Heart right ventricle (tissue), 16 donors: ENCODE measurements around the gene TCF12. TPM values are rescaled to one million over a fixed set of nuclear protein-coding genes. Genes with fewer than 3 reads are reported as not detected.

ENCODE experiments used
- ATAC-seq, 8 donors: fragments of 200-7000 bp; cut with Tn5 transposase; one replicate each; pipeline ENCODE4 v1.9.1; 2020; ENCODE audit warnings: mild to moderate bottlenecking in 8 of 8, moderate library complexity in 8 of 8, moderate number of reproducible peaks in 1 of 8
- DNase-seq, 2 donors: peaks; one replicate each; pipeline ENCODE4 v3.0.0-alpha.2; 2020
- H3K27ac ChIP-seq, 10 donors: fragments of 200-600 bp; sonication (generic) in 2 of 10; one replicate each; pipeline versions ENCODE4 v1.5.0 to v1.8.0; 2020 to 2022; ENCODE audit warnings: mild to moderate bottlenecking in 3 of 10
- H3K27me3 ChIP-seq, 7 donors: fragments of 200-600 bp; one replicate each; pipeline ENCODE4 v1.8.0; 2021 to 2022; ENCODE audit warnings: mild to moderate bottlenecking in 2 of 7
- H3K36me3 ChIP-seq, 9 donors: fragments of 200-600 bp; sonication (generic) in 1 of 9; one replicate each; pipeline versions ENCODE4 v1.5.0 to v1.8.0; 2020 to 2022; ENCODE audit warnings: mild to moderate bottlenecking in 2 of 9
- H3K4me1 ChIP-seq, 9 donors: fragments of 200-600 bp; sonication (generic) in 1 of 9; one replicate each; pipeline versions ENCODE4 v1.5.0 to v1.8.0; 2020 to 2022; ENCODE audit warnings: mild to moderate bottlenecking in 4 of 9
- H3K4me3 ChIP-seq, 10 donors: fragments of 200-600 bp; sonication (generic) in 2 of 10; one replicate each; pipeline versions ENCODE4 v1.5.0 to v1.8.0; 2020 to 2022; ENCODE audit warnings: mild to moderate bottlenecking in 7 of 10, moderate library complexity in 2 of 10
- H3K9me3 ChIP-seq, 11 donors: fragments of 200-600 bp in 10 of 11; sonication (generic) in 2 of 11; one replicate each; pipeline versions ENCODE4 v1.5.0 to v1.8.0; 2013 to 2022; ENCODE audit warnings: mild to moderate bottlenecking in 2 of 11, control low read depth in 1 of 11, moderate library complexity in 1 of 11
- WGBS, 2 donors: extraction: QIAGEN DNeasy Blood & Tissue Kit; methylation state at CpG; one replicate each; pipeline ENCODE4 v1.1.7; 2013; ENCODE audit warnings: inconsistent platforms in 1 of 2; 5-methylcytosine and 5-hydroxymethylcytosine counted together
- intact Hi-C, 10 donors: fragments of 100-400 bp; cut with DNase I; formaldehyde crosslinking; loops; one replicate each; pipeline versions ENCODE4 v1.11.1 to v1.14.2; 2022
- polyA plus RNA-seq, 2 donors: library from polyadenylated mRNA; stranded (reverse); fragments of 200-250 nt; gene quantifications; one replicate each; pipeline ENCODE4 v1.2.3, GENCODE V29; 2013
- total RNA-seq, 10 donors: library from RNA; stranded (reverse); fragmentation: NEBNext Ultra II Directional in 3 of 10; extraction: Animal tissue kit (Norgen Biotek cat#: 25700) in 3 of 10; gene quantifications; one replicate each; pipeline versions ENCODE4 v1.2.1 to v1.2.4, GENCODE V29; 2021 to 2023
- TF ChIP-seq, protein P1 (sequence below), 9 donors: fragments of 200-600 bp; sonication (generic) in 2 of 9; IDR thresholded peaks; one replicate each; pipeline versions ENCODE4 v1.5.0 to v1.8.0; 2021 to 2022; ENCODE audit warnings: antibody characterized with exemption in 9 of 9, mild to moderate bottlenecking in 5 of 9, moderate library complexity in 1 of 9
- donor health status: Arrhythmogenic right ventricular cardiomyopathy.
- donor health status: ischemic (EF 13 %, LVEDD 7.1; RV severe dilation, severe dysfunction).
- donor health status: healthy with polysubstance abuse.
- donor health status: DM: no; HTN: yes; CAD: no.
- donor health status: DM: no; HTN: no; CAD: no.
- donor health status: ischemic (EF 25% LVEDD 6.9; RV normal size, moderate dysfunction).
- donor health status: ischemic (EF 25% LVEDD 5.7; RV mildly dilated, moderate dysfunction).
- donor health status: healthy.
- donor health status: DM: yes; HTN: yes; CAD: no.
- donor health status: Ischemic cardiomyopathy.
- donor health status: ischemic (EF 35%, LVEDD 5.7; RV mildly dilated, moderate dysfunction).
- donor health status: nonischemic (EF 11% LVEDD 7.7; RV severe dilation, severe dysfunction).
- donor health status: DM: yes; HTN: yes; CAD: no.
- donor health status: PGD.
- donor health status: ischemic (EF 29% LVEDD 5.4; RV normal size, mild dysfunction).
- donor health status: nonischemic (EF 23%, LVEDD 6.1; RV moderate dilation, normal function).

TCF12 gene
- total and polyA plus RNA-seq, 12 donors = 8.7 to 55.7 (median 38.4) TPM

GRCh38 chr15:57038496-57038895, 120.1 kb downstream of the TCF12 start:
- Histone ChIP-seq H3K27ac (no peak overlapping the region), H3K9me3 (no peaks in the 10 kb centered on the region), H3K4me3 (no peak overlapping the region), H3K36me3 (no peaks in the 10 kb centered on the region), H3K27me3 (no peaks in the 10 kb centered on the region), H3K4me1 (peaks cover 0 to 51% (median 33%) of the 10 kb centered on the region in 9 donors)
- WGBS, 2 donors = 96 to 98% methylated on average over 5 of the region's 5 CpGs
- no peak for ATAC-seq
- intact Hi-C loops = no loop called here
- TF ChIP-seq, protein P1, sequence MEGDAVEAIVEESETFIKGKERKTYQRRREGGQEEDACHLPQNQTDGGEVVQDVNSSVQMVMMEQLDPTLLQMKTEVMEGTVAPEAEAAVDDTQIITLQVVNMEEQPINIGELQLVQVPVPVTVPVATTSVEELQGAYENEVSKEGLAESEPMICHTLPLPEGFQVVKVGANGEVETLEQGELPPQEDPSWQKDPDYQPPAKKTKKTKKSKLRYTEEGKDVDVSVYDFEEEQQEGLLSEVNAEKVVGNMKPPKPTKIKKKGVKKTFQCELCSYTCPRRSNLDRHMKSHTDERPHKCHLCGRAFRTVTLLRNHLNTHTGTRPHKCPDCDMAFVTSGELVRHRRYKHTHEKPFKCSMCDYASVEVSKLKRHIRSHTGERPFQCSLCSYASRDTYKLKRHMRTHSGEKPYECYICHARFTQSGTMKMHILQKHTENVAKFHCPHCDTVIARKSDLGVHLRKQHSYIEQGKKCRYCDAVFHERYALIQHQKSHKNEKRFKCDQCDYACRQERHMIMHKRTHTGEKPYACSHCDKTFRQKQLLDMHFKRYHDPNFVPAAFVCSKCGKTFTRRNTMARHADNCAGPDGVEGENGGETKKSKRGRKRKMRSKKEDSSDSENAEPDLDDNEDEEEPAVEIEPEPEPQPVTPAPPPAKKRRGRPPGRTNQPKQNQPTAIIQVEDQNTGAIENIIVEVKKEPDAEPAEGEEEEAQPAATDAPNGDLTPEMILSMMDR (IDR thresholded peaks at IDR 0.05) = no peak
- no peak for DNase-seq

GRCh38 chr15:57041416-57041815, 123.0 kb downstream of the TCF12 start:
- Histone ChIP-seq H3K36me3 (no peaks in the 10 kb centered on the region), H3K4me3 (no peak overlapping the region), H3K9me3 (no peaks in the 10 kb centered on the region), H3K27me3 (no peaks in the 10 kb centered on the region), H3K27ac (no peak overlapping the region), H3K4me1 (peaks cover 2 to 68% (median 33%) of the 10 kb centered on the region in 9 donors)
- TF ChIP-seq, protein P1 (IDR thresholded peaks at IDR 0.05) = no peak
- DNase-seq = no peak
- intact Hi-C loops = no loop called here
- ATAC-seq = no peak

GRCh38 chr15:57044072-57044702, 125.7 kb downstream of the TCF12 start:
- 38 to 54% methylated on average over 5 of the region's 5 CpGs for WGBS, 2 donors
- DNase-seq (no peak), ATAC-seq (peak in 1 of 8 donors; percentile 33)
- Histone ChIP-seq H3K4me1 (peaks cover 2 to 64% (median 33%) of the 10 kb centered on the region in 9 donors), H3K9me3 (no peaks in the 10 kb centered on the region), H3K36me3 (no peaks in the 10 kb centered on the region), H3K4me3 (no peak overlapping the region), H3K27me3 (no peaks in the 10 kb centered on the region), H3K27ac (no peak overlapping the region)
- TF ChIP-seq, protein P1 (IDR thresholded peaks at IDR 0.05) = no peak
- intact Hi-C loops = no loop called here

DNA sequence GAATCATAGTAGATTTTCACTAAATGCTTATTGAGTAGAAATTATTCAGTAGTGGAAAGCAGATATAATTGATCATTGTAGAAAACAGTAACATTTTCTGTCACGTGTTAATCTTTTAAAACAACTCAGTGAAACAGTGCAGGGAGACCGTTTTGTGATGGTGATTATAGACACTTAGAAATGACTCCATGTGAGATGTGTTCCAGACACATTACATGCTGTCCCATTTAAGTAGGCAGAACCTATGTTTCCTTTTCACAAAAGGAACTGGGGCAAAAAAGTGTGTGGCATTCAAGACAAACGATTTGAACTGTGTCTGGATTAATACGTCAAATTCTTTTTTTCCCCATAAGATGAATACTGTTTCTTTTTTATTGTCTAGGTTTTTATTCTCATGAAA, 126.5 kb downstream of the TCF12 start:
- Histone ChIP-seq H3K36me3 (no peaks in the 10 kb centered on the region), H3K4me3 (no peak overlapping the region), H3K27ac (no peak overlapping the region), H3K27me3 (no peaks in the 10 kb centered on the region), H3K4me1 (peaks cover 0 to 56% (median 25%) of the 10 kb centered on the region in 9 donors), H3K9me3 (no peaks in the 10 kb centered on the region)
- 49 to 50% methylated on average over 4 of the region's 4 CpGs for WGBS, 2 donors
- DNase-seq = no peak
- intact Hi-C loops = no loop called here
- TF ChIP-seq, protein P1 (IDR thresholded peaks at IDR 0.05) = no peak
- ATAC-seq = peak in 1 of 8 donors; percentile 62
